Upper lobe of left lung (tissue), 4 donors: ENCODE measurements around the gene LMTK2.

ENCODE experiments used
- CTCF ChIP-seq, 6 experiments: fragments of 450-650 bp in 4 of 6; fragments of 200-600 bp in 2 of 6; sonication (generic) in 2 of 6; IDR thresholded peaks; one replicate each; pipeline ENCODE4 v1.5.1; 2016 to 2019; ENCODE audit warnings: antibody characterized with exemption in 6 of 6
- POLR2AphosphoS5 ChIP-seq, 2 donors: sonication (generic); formaldehyde crosslinking; IDR thresholded peaks; one replicate each; pipeline ENCODE4 v1.5.1; 2017; ENCODE audit warnings: antibody characterized with exemption in 2 of 2

- TF ChIP-seq POLR2AphosphoS5 (IDR thresholded peaks at IDR 0.05): no peak
- TF ChIP-seq CTCF (IDR thresholded peaks at IDR 0.05): no peak
Observed at GRCh38 chr7:98213888-98214810, 107.5 kb downstream of the LMTK2 start.
